Keratinocyte (primary cell): Measurements from ENCODE around the gene PPARA.

ENCODE experiments used
- CTCF ChIP-seq, 3 experiments: IDR thresholded peaks in 1 of 3; conservative IDR thresholded peaks in 1 of 3; optimal IDR thresholded peaks in 1 of 3; 2 replicates in 2 of 3; 3 replicates in 1 of 3; pipeline versions ENCODE3 to v1.5.1; 2011; ENCODE audit warnings: low read length in 3 of 3, mild to moderate bottlenecking in 3 of 3, moderate library complexity in 2 of 3, control low read depth in 1 of 3, inconsistent platforms in 1 of 3; ENCODE audit not compliant: insufficient read depth in 2 of 3; ENCODE audit errors: extremely low read depth in 1 of 3
- EZH2 ChIP-seq: IDR thresholded peaks from one replicate; pipeline ENCODE4 v1.6.1; 2012; ENCODE audit warnings: inconsistent platforms, mild to moderate bottlenecking, low read length, moderate library complexity

- TF ChIP-seq CTCF (optimal IDR thresholded peaks at IDR 0.05 in 1 of 3, IDR thresholded peaks at IDR 0.05 in 1 of 3, conservative IDR thresholded peaks at IDR 0.05 in 1 of 3; ENCODE audit: extremely low read depth in 1 of 3, insufficient read depth in 2 of 3, low read length in 3 of 3) (no peak), EZH2 (no peak)
These were observed 62.7 kb downstream of the PPARA start for GRCh38 chr22:46213052-46213451.
